ENCODE data around the gene MAGEB4.
A peak's percentile ranks its signal among the peaks of the same experiment; 100 is the strongest.

The MAGEB4 gene

DNA sequence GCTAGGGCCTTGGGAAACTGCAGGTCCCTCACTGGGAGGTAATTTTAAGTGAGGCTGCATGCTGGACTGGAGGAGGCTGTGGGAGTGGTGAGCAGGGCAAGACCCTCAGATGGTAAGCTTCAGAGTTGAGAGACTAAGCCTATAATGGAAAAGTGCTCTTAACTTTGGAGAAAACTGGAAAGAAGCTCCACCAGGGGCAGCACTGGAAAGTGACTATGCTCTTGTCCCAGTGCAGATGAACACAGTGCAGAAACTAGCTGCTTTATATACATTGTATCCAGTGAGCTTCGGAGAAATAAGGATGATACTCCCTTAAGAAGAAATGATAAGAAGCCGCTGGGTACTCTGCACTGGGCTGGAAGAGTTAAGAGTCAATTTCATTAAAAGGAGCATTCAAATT lies 29.6 kb upstream of the MAGEB4 start:
- Histone ChIP-seq H3K4me2 (ENCODE audit: low read length) (no peak overlapping the region), H3K9me3 (ENCODE audit: low read length) (no peaks in the 10 kb centered on the region), H3K36me3 (ENCODE audit: insufficient read depth, low read length) (no peaks in the 10 kb centered on the region), H3K4me1 (ENCODE audit: insufficient read depth, low read length, severe bottlenecking) (no peaks in the 10 kb centered on the region), H3K27ac (ENCODE audit: low read depth, low read length, poor library complexity, severe bottlenecking) (no peak overlapping the region), H3K9me2 (ENCODE audit: low read depth, low read length) (no peaks in the 10 kb centered on the region), H3K27me3 (ENCODE audit: insufficient read depth, low read length) (no peaks in the 10 kb centered on the region), H3K9ac (ENCODE audit: low read length) (no peak overlapping the region), H4K20me1 (ENCODE audit: insufficient read depth, low read length) (no peaks in the 10 kb centered on the region), H3F3A (ENCODE audit: insufficient read depth, low read length) (no peaks in the 10 kb centered on the region), H2AFZ (ENCODE audit: low read length) (no peak overlapping the region), H3K4me3 (ENCODE audit: low read depth, low read length, poor library complexity, severe bottlenecking) (no peak overlapping the region), H3K79me2 (ENCODE audit: insufficient read depth, low read length) (no peaks in the 10 kb centered on the region)
- no peak for TF ChIP-seq EZH2 (IDR thresholded peaks at IDR 0.05; ENCODE audit: borderline replicate concordance, low read length)
- TF ChIP-seq, protein P1, sequence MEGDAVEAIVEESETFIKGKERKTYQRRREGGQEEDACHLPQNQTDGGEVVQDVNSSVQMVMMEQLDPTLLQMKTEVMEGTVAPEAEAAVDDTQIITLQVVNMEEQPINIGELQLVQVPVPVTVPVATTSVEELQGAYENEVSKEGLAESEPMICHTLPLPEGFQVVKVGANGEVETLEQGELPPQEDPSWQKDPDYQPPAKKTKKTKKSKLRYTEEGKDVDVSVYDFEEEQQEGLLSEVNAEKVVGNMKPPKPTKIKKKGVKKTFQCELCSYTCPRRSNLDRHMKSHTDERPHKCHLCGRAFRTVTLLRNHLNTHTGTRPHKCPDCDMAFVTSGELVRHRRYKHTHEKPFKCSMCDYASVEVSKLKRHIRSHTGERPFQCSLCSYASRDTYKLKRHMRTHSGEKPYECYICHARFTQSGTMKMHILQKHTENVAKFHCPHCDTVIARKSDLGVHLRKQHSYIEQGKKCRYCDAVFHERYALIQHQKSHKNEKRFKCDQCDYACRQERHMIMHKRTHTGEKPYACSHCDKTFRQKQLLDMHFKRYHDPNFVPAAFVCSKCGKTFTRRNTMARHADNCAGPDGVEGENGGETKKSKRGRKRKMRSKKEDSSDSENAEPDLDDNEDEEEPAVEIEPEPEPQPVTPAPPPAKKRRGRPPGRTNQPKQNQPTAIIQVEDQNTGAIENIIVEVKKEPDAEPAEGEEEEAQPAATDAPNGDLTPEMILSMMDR (IDR thresholded peaks at IDR 0.05; ENCODE audit: low read length) = no peak

DNA sequence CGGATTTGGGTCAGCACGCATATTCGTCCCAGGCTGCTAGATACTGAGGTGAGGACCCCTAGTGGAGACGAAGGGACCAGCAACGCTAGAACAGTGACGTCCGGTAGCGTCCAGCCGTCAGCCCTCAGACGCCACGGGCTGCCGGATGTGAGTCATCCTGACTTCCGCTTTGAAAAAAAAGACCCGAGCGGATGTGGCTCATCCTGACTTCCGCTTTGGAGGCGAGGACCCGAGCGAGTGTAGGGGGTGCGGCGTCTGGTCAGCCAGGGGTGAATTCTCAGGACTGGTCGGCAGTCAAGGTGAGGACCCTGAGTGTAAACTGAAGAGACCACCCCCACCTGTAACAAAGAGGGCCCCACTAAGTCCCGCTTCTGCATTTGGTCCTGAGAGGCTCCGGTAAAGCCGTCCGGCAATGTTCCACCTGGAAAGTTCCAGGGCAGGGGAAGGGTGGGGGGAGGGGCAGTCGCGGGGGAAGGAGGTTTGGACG lies 26.4 kb upstream of the MAGEB4 start, which contains the start of gene MAGEB2:
MAGEB2 (plus strand) TSS at position 207 of the 487 bp plus-strand sequence. CDS start 3,018 bp downstream, outside the sequence.
- H2AFZ ChIP-seq (ENCODE audit: low read length) = no peak within 1 kb of the TSS
- no peak within 1 kb of the TSS for H3K4me2 ChIP-seq (ENCODE audit: low read length)
- H3K79me2 ChIP-seq (ENCODE audit: insufficient read depth, low read length) = no peaks in the 10 kb centered on the region
- H4K20me1 ChIP-seq (ENCODE audit: insufficient read depth, low read length) = no peaks in the 10 kb centered on the region
- H3K9me2 ChIP-seq (ENCODE audit: low read depth, low read length) = no peaks in the 10 kb centered on the region
- no peak for TF ChIP-seq EZH2 (IDR thresholded peaks at IDR 0.05; ENCODE audit: borderline replicate concordance, low read length)
- TF ChIP-seq, protein P1 (IDR thresholded peaks at IDR 0.05; ENCODE audit: low read length) = peak; percentile 27; the same call in 1 of the 2 replicates
- no peak within 1 kb of the TSS for H3K4me3 ChIP-seq (ENCODE audit: low read depth, low read length, poor library complexity, severe bottlenecking)
- no peaks in the 10 kb centered on the region for H3F3A ChIP-seq (ENCODE audit: insufficient read depth, low read length)
- no peaks in the 10 kb centered on the region for H3K36me3 ChIP-seq (ENCODE audit: insufficient read depth, low read length)
- no peaks in the 10 kb centered on the region for H3K27me3 ChIP-seq (ENCODE audit: insufficient read depth, low read length)
- no peaks in the 10 kb centered on the region for H3K9me3 ChIP-seq (ENCODE audit: low read length)
- no peaks in the 10 kb centered on the region for H3K4me1 ChIP-seq (ENCODE audit: insufficient read depth, low read length, severe bottlenecking)
- no peak within 1 kb of the TSS for H3K9ac ChIP-seq (ENCODE audit: low read length)
- H3K27ac ChIP-seq (ENCODE audit: low read depth, low read length, poor library complexity, severe bottlenecking) = no peak within 1 kb of the TSS

DNA sequence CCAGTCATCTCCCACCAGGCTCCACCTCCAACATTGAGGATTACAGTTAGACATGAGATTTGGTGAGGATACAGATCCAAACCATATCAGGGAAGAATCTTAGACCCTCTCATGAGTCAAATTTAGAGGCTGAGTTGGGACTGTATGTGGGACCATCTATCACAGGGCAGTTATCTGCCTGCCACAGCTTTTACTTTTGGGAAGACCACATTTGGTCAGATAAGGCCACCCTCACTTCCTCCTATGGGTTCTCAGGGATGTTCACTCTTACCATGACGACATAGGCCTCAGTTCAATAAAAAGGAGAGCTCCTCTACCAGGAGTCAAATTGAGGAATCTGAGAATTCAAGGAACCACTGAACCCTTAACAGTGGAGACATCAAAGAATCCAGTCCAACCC lies 24.3 kb upstream of the MAGEB4 start:
- Histone ChIP-seq H3K36me3 (ENCODE audit: insufficient read depth, low read length) (no peaks in the 10 kb centered on the region), H3K4me2 (ENCODE audit: low read length) (no peak overlapping the region), H4K20me1 (ENCODE audit: insufficient read depth, low read length) (no peaks in the 10 kb centered on the region), H3K9me2 (ENCODE audit: low read depth, low read length) (no peaks in the 10 kb centered on the region), H3K4me1 (ENCODE audit: insufficient read depth, low read length, severe bottlenecking) (no peaks in the 10 kb centered on the region), H3K9me3 (ENCODE audit: low read length) (no peaks in the 10 kb centered on the region), H3K4me3 (ENCODE audit: low read depth, low read length, poor library complexity, severe bottlenecking) (no peak overlapping the region), H2AFZ (ENCODE audit: low read length) (no peak overlapping the region), H3K27ac (ENCODE audit: low read depth, low read length, poor library complexity, severe bottlenecking) (no peak overlapping the region), H3K79me2 (ENCODE audit: insufficient read depth, low read length) (no peaks in the 10 kb centered on the region), H3F3A (ENCODE audit: insufficient read depth, low read length) (no peaks in the 10 kb centered on the region), H3K27me3 (ENCODE audit: insufficient read depth, low read length) (no peaks in the 10 kb centered on the region), H3K9ac (ENCODE audit: low read length) (no peak overlapping the region)
- TF ChIP-seq EZH2 (IDR thresholded peaks at IDR 0.05; ENCODE audit: borderline replicate concordance, low read length) = no peak
- TF ChIP-seq, protein P1 (IDR thresholded peaks at IDR 0.05; ENCODE audit: low read length) = no peak
